HepG2 (cell line): ENCODE measurements around the gene CEP68. TPM values are rescaled to one million over a fixed set of nuclear protein-coding genes. Genes with fewer than 3 reads are reported as not detected.

Experiments used
- ATF6 ChIP-seq: sonication (generic); formaldehyde crosslinking; conservative IDR thresholded peaks from 2 replicates; pipeline ENCODE4 v1.4.0; 2020; ENCODE audit warnings: missing genetic modification reagents
- BCL6 ChIP-seq: IDR thresholded peaks from 2 replicates; pipeline ENCODE4 v1.6.1; 2016; ENCODE audit warnings: missing genetic modification reagents, missing compliant biosample characterization
- CC2D1A ChIP-seq: sonication (generic); formaldehyde crosslinking; IDR thresholded peaks from 2 replicates; pipeline ENCODE4 v1.8.1; 2023; ENCODE audit warnings: mild to moderate bottlenecking, missing genetic modification reagents
- CCDC6 ChIP-seq: sonication (generic); formaldehyde crosslinking; IDR thresholded peaks from 2 replicates; pipeline ENCODE4 v1.8.1; 2022; ENCODE audit warnings: mild to moderate bottlenecking, missing genetic modification reagents, moderate library complexity
- CENPX ChIP-seq: sonication (generic); formaldehyde crosslinking; IDR thresholded peaks from 2 replicates; pipeline ENCODE4 v1.9.0; 2021; ENCODE audit warnings: mild to moderate bottlenecking, missing genetic modification reagents, moderate library complexity
- ELK4 ChIP-seq: sonication (generic); formaldehyde crosslinking; IDR thresholded peaks from 2 replicates; pipeline ENCODE4 v1.9.0; 2021; ENCODE audit warnings: missing genetic modification reagents, borderline replicate concordance
- ETV5 ChIP-seq: IDR thresholded peaks from 2 replicates; pipeline ENCODE4 v1.6.1; 2018; ENCODE audit warnings: missing biosample characterization, missing genetic modification reagents, inconsistent platforms, borderline replicate concordance
- KDM5B ChIP-seq: sonication (generic); formaldehyde crosslinking; IDR thresholded peaks from 2 replicates; pipeline ENCODE4 v1.4.0; 2020; ENCODE audit warnings: missing genetic modification reagents, mild to moderate bottlenecking, borderline replicate concordance
- MXD4 ChIP-seq: IDR thresholded peaks from 2 replicates; pipeline ENCODE4 v1.6.1; 2016; ENCODE audit warnings: mild to moderate bottlenecking, missing biosample characterization, missing genetic modification reagents
- PRDM15 ChIP-seq: sonication (generic); formaldehyde crosslinking; IDR thresholded peaks from 2 replicates; pipeline ENCODE4 v1.4.0; 2020; ENCODE audit warnings: missing genetic modification reagents
- TGIF2 ChIP-seq: IDR thresholded peaks from 2 replicates; pipeline ENCODE4 v1.6.1; 2016; ENCODE audit warnings: control low read depth, missing compliant biosample characterization
- ZMYM4 ChIP-seq: sonication (generic); formaldehyde crosslinking; IDR thresholded peaks from 2 replicates; pipeline ENCODE4 v1.8.1; 2023; ENCODE audit warnings: mild to moderate bottlenecking, missing genetic modification reagents
- ZNF496 ChIP-seq: sonication (generic); formaldehyde crosslinking; IDR thresholded peaks from 2 replicates; pipeline ENCODE4 v1.8.1; 2023; ENCODE audit warnings: mild to moderate bottlenecking, moderate library complexity, missing genetic modification reagents; ENCODE audit not compliant: insufficient replicate concordance
- ZNF589 ChIP-seq: sonication (generic); formaldehyde crosslinking; conservative IDR thresholded peaks from 2 replicates; pipeline ENCODE4 v1.8.0; 2022; ENCODE audit warnings: mild to moderate bottlenecking, moderate library complexity, missing genetic modification reagents
- ZNF687 ChIP-seq: sonication (generic); formaldehyde crosslinking; IDR thresholded peaks from 2 replicates; pipeline ENCODE4 v1.5.1; 2020; ENCODE audit warnings: mild to moderate bottlenecking, missing genetic modification reagents, moderate library complexity
- ZNF784 ChIP-seq: sonication (generic); formaldehyde crosslinking; IDR thresholded peaks from 2 replicates; pipeline ENCODE4 v1.5.1; 2020; ENCODE audit warnings: missing genetic modification reagents, mild to moderate bottlenecking, borderline replicate concordance
- polyA plus RNA-seq, 8 experiments: library from polyadenylated mRNA; depleted of rRNA in 3 of 8; stranded (reverse) in 7 of 8; unstranded in 1 of 8; fragments of >200 nt; fragmentation: Illumina TruSeq in 4 of 8; extraction: Trizol in 4 of 8; gene quantifications; 2 replicates each; pipeline versions ENCODE4 v1.2.1 to v1.2.3, GENCODE V29; 2011 to 2016; ENCODE audit warnings: low read depth in 4 of 8, missing spikeins in 1 of 8, mixed read lengths in 1 of 8; ENCODE audit not compliant: insufficient read depth in 1 of 8
- total RNA-seq, 5 experiments: library from RNA; depleted of rRNA; stranded (reverse); fragments of >200 nt; fragmentation: Illumina TruSeq; extraction: Trizol; gene quantifications; 2 replicates each; pipeline ENCODE4 v1.2.3, GENCODE V29; 2016; ENCODE audit warnings: low read depth in 1 of 5

CEP68 gene
- total and polyA plus RNA-seq, 2 of the 13 experiments (the other 11 are each of a cell fraction or from before 2014, with no cell fraction given) = 5.7 to 9.3 TPM

GRCh38 chr2:65055422-65056214 is 598 bp upstream of the CEP68 start (continued):
- no peak for TF ChIP-seq KDM5B (CRISPR knock-in tag)
- no peak for TF ChIP-seq ETV5 (CRISPR knock-in tag)
- no peak for TF ChIP-seq ZNF496 (CRISPR knock-in tag)
- TF ChIP-seq CCDC6 = no peak
- TF ChIP-seq PRDM15 = no peak
- TF ChIP-seq ZNF687 (CRISPR knock-in tag) = peak; percentile 94; the same call in 1 of the 2 replicates
- no peak for TF ChIP-seq BCL6 (CRISPR knock-in tag)
- TF ChIP-seq ZMYM4 (CRISPR knock-in tag) = no peak
- no peak for TF ChIP-seq CC2D1A (CRISPR knock-in tag)
- peak; percentile 45 for TF ChIP-seq TGIF2 (CRISPR knock-in tag)
- no peak for TF ChIP-seq CENPX (CRISPR knock-in tag)
- 0 out of 2 replicates have a peak, but pooled peaks have one; percentile 27 for TF ChIP-seq ATF6 (CRISPR knock-in tag)
- TF ChIP-seq ZNF589 (CRISPR knock-in tag) = no peak; the same call in 1 of the 2 replicates
- TF ChIP-seq MXD4 (CRISPR knock-in tag) = no peak; the same call in none of the 2 replicates
- no peak for TF ChIP-seq ZNF784
- no peak for TF ChIP-seq ELK4
